GM20431 (cell line): Measurements from ENCODE around the gene TNXB.
"Not testable (repeated sequence)": the region's sequence is repeated elsewhere in the genome, so short reads cannot be mapped to it uniquely, and the experiment has no call there.

ENCODE experiments used
- in situ Hi-C: fragments of 300-500 bp; cut with MseI, MboI; formaldehyde crosslinking; loops from one replicate; pipeline ENCODE4 v1.15.0; 2020; ENCODE audit warnings: low sequenced_read_pairs; ENCODE audit not compliant: unreplicated experiment

Gene TNXB

DNA sequence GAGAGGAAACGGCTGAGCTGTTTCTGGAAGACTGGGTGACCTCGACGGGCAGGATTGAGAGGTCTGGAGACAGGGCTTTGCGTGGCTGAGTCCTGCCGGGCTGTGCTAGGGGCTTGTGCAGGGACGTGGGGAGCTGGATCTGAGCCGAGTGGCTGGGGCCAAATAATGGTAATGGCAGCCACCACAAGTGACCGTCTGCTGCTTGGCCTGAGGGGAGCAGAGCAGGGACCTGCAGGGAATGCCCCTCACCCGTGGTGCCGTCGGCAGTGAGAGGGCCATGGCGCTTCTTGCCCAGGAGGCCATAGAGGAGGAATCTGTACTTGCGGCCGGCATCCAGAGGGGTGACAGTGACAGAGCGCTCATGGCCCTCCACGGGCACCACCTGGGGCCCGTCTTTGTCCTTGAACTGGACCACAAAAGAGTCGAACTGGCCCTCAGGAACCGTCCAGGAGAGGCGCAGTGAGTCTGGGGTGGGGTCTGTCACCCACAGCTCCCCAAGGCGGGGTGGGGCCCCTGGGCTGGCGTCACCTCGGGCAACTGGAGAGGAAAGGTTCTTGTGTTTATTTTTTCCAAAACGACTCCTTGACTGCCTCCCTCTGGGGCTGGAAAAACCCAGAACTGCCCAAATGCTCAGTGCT is 39.1 kb downstream of the TNXB start:
- in situ Hi-C loops: no loop called here

GRCh38 chr6:32069460-32069859 is 39.7 kb downstream of the TNXB start:
- in situ Hi-C loops: no loop called here

GRCh38 chr6:32068867-32069266 is 40.3 kb downstream of the TNXB start:
- in situ Hi-C loops: no loop called here

- in situ Hi-C loops: not testable (repeated sequence)
Observed at GRCh38 chr6:32068315-32068714, 40.8 kb downstream of the TNXB start.

DNA sequence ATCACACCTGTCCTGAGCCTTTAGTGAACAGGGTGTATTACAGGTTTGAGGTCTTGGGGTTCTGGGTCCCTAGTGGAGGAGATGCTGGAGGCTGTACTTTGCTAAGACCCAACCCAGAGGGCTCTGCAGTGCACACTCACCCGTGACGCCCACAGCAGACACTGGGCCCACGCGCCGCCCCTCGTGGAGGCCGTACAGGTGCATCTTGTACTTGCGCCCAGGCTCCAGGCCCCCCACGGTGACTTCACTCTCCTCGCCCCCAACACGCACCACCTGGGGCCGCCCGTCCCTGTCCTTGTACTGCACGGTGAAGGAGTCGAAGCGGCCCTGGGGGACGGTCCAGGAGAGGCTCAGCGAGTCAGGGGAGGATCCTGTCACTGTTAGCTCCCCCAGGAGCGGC is 41.6 kb downstream of the TNXB start:
- in situ Hi-C loops: not testable (repeated sequence)

- in situ Hi-C loops: no loop called here
Observed at GRCh38 chr6:32064706-32065105, 44.4 kb downstream of the TNXB start.

DNA sequence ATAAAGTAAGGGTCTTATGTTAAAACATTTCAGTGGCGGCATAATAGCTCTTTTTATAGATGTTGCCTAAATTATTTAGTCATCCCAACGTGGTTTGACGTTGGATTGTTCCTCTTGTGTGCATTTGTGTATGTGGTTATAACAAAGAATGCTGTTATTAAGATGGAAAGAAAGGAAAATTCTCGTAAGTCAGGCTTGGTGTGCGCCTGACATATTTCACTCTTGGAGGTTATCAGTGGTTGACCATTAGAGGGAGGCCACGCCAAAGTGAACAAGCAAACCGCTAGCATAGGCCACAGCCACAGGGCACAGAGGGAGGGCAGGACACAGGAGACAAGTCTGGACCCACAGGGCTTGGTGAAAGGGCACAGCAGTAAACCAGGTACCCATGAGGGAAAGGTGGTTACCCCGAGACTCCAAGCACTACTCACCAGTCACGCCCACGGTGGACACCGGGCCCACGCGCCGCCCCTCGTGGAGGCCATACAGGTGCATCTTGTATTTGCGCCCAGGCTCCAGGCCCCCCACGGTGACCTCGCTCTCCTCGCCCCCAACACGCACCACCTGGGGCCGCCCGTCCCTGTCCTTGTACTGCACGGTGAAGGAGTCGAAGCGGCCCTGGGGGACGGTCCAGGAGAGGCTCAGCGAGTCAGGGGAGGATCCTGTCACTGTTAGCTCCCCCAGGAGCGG is 48.0 kb downstream of the TNXB start:
- in situ Hi-C loops: no loop called here

GRCh38 chr6:32058511-32058963 is 50.6 kb downstream of the TNXB start:
- in situ Hi-C loops: no loop called here

- in situ Hi-C loops: no loop called here
Observed at GRCh38 chr6:32057966-32058365, 51.2 kb downstream of the TNXB start.

DNA sequence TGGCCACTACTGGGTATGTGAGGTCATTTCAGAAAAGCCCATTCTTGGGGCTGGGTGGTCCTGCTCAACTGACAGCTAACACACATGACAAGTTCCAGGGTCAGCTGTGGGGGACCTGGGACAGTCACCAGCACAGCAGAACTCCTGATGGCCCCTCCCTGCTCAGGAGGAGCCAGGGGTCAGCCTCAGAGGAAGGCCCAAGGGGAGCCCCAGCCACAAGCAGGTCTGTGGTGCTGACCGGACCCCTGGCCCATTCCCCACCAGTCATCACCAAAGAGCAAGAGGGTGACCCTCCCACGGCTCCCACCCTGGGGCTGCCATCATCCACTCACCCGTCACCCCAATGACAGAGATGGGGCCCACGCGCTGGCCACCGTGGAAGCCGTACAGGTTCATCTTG is 52.9 kb downstream of the TNXB start:
- in situ Hi-C loops: no loop called here

DNA sequence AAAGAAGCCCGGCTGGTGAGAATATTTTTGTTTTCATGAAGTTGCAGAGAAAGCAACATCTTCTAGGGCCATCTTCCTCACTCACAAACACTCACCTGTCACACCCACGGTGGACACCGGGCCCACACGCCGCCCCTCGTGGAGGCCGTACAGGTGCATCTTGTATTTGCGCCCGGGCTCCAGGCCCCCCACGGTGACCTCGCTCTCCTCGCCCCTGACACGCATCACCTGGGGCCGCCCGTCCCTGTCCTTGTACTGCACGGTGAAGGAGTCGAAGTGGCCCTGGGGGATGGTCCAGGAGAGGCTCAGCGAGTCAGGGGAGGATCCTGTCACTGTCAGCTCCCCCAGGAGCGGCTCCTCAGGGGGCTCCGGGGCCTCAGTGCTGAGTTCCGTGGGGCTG is 53.4 kb downstream of the TNXB start:
- in situ Hi-C loops: not testable (repeated sequence)

DNA sequence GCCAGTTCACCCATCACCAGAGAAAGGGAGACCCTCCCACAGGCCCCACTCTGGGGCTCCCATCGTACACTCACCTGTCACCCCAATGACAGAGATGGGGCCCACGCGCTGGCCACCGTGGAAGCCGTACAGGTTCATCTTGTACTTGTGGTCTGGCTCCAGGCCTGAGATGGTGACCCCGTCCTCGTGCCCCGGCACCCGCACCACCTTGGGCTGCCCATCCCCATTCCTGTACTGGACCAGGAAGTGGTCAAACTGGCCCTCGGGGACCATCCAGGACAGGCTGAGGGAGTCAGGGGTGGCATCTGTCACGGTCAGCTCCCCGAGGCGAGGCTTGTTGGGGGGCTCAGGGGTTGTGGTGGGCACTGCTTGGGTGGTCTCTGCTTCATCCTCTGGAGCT is 55.8 kb downstream of the TNXB start:
- in situ Hi-C loops: not testable (repeated sequence)

- in situ Hi-C loops: not testable (repeated sequence)
Observed at GRCh38 chr6:32052626-32053025, 56.5 kb downstream of the TNXB start.

- in situ Hi-C loops: no loop called here
Observed at GRCh38 chr6:32050562-32050961, 58.6 kb downstream of the TNXB start.

DNA sequence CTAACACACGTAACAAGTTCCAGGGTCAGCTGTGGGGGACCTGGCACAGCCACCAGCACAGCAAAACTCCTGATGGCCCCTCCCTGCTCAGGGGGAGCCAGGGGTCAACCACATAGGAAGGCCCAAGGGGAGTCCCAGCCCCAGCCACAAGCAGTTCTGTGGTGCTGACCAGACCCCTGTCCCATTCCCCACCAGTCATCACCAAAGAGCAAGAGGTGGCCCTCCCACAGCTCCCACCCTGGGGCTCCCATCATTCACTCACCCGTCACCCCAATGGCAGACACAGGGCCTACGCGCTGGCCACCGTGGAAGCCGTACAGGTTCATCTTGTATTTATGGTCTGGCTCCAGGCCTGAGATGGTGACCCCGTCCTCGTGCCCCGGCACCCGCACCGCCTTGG is 59.4 kb downstream of the TNXB start:
- in situ Hi-C loops: not testable (repeated sequence)

- in situ Hi-C loops: not testable (repeated sequence)
Observed at GRCh38 chr6:32049149-32049548, 60.0 kb downstream of the TNXB start.

DNA sequence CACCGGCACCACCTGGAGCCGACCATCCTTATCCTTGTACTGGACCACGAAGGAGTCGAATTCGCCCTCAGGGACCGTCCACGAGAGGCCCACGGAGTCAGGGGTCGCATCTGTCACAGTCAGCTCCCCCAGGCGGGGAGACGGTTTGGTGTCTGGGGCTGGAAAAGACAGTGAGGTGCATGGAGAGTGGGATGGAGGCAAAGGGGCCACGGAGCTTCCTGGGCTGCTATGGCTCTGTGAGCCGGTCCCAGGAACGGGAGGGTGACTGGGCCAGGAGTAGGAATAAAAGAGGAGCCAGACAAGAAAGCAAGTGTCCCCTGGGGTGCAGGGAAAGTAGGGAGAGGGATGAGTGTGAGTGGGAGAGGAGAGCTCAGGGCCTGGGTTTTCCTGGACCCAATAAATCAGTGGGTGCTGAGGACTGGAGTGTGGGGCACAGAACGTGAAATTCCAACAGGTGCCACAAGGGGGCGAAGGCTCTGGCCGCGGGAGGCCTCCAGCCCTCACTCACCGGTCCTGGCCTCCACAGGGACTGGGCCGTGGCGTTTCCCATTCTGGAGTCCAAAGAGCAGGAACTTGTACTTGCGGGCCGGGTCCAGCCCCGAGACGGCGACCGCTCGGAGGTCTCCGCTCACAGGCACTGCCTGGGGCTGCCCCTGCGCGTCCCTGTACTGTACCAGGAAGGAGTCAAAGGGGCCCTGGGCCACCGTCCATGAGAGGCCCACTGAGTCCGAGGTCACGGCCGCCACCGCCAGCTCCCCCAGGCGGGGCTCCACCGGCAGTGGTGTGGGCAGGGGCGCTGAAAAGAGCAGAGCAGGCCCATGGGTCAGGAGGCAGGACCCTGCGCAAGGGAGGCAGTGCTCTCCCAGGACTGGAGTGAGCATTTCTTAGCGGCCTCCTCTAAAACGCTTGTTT is 61.0 kb downstream of the TNXB start:
- in situ Hi-C loops: no loop called here

GRCh38 chr6:32047539-32047854 is 61.6 kb downstream of the TNXB start:
- in situ Hi-C loops: no loop called here

- in situ Hi-C loops: no loop called here
Observed at GRCh38 chr6:32047084-32047478, 62.1 kb downstream of the TNXB start.

DNA sequence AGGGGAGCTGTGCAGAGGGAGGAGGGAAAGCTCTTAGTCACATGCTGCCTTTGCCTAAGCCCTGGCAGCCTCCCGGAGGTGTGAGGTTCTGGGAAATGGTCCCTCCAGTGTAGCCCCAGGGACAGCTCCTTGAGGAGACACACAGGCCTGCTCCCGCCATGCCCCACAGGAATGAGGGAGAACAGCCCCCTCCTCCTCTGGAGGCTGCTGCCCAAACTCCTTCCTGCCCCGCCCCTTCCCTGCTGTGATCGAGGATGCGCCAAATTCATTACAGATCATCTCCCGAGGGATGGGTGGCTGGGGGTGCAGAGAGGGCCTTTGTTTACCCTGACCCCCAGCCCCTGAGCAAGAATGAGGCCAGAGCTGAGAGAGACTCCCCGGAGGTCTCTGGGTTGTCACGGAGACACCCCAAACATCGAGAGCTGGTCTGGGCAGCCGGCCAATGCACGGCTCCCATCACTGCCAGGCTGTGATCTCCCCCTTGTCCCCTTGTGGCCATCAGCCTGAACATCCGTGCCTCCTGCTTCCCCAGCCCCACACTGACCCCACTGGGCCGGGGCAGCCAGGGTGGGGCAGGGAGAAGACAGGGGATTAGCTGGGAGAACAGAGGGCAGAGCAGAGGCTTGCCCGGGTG is 62.6 kb downstream of the TNXB start:
- in situ Hi-C loops: no loop called here
